GM19099 (cell line): ENCODE data around the gene ZNF235.

Experiments used
- POLR2A ChIP-seq: IDR thresholded peaks from 3 replicates; pipeline ENCODE4 v1.6.1; 2011; ENCODE audit warnings: low read depth; ENCODE audit not compliant: insufficient read length; ENCODE audit errors: extremely low read depth

The ZNF235 gene

GRCh38 chr19:44277331-44277730 lies 27.5 kb downstream of the ZNF235 start:
- no peak for TF ChIP-seq POLR2A

GRCh38 chr19:44260695-44261446 lies 44.0 kb downstream of the ZNF235 start:
- no peak for TF ChIP-seq POLR2A

DNA sequence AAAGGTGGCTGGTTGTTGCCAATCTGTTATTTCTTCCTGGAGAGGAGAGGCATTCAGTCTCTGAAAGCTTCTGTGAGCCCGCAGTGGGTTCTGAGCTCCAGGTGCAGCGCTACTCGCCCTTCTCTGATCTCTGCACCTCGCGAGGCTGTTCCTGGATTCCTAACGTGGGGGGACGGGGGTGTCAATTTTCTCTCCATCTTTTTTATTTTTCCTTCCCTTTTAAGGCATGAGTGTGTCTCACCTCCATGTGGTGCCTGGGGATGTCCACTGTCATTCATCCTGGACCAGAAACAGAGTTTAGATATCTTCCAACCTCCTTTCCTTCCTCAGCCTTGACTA lies 44.5 kb downstream of the ZNF235 start:
- no peak for TF ChIP-seq POLR2A

DNA sequence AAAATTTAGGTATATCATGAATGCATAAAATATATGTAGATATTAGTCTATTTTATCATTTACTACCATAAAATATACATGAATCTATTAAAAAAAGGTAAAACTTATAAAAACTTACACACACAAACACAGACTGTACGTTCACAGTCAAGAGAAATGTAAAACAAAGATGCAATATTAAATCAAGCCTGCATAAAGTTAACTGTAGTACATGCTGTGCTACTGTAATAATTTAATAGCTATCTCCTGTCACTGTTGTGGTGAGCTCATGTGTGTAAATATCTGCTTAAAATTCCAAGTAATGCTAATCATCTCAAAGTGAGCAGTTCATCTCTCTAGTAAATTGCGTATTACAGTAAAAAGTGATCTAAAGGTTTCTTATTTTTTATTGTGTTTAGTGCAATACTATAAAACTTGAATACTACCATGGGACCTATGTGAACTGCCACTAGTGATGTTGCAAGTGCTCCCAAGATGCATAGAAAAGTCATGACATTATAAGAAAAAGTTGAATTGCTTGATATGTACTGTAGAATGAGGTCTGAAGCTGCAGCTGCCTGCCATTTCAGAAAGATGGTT lies 45.9 kb downstream of the ZNF235 start:
- TF ChIP-seq POLR2A: no peak

GRCh38 chr19:44258136-44258535 lies 46.7 kb downstream of the ZNF235 start:
- no peak for TF ChIP-seq POLR2A

DNA sequence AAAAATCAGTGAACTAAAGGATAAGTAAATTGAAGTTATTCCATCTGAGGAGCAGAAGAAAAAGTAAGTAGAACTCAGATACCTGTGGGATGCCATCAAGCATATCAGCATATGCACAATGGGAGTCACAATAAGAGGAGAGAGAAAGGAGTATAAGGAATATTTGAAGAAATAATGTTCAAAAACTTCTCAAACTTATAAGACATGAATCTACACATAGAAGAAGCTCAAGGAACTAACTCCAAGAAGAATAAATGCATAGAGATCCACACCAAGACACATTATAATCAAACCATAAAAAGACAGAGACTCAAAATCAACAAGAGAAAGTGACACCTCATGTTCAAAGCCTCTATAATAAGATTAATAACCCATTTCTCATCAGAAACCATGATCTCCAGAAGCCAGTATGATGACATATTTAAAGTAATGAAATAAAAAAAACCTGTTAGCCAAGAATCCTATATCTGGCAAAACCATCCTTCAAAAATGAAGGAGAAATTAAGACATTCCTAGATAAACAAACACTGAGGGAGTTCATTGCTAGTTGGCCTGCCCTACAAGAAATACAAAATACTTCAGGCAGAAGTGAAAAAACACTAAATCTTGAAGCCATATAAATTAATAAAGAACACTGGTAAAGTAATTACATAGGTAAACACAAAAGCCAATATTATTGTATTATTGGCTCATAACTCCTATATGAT lies 49.0 kb downstream of the ZNF235 start:
- no peak for TF ChIP-seq POLR2A

GRCh38 chr19:44254496-44254895 lies 50.3 kb downstream of the ZNF235 start:
- TF ChIP-seq POLR2A: no peak

GRCh38 chr19:44236384-44236783 lies 68.4 kb downstream of the ZNF235 start:
- no peak for TF ChIP-seq POLR2A
